GM18868 (cell line): Measurements from ENCODE around the gene CACNA2D3.
"Not testable (repeated sequence)": the region's sequence is repeated elsewhere in the genome, so short reads cannot be mapped to it uniquely, and the experiment has no call there.

Experiments used
- ATAC-seq: cut with Tn5 transposase; IDR thresholded peaks from one replicate; pipeline ENCODE4 v1.9.1; 2021; ENCODE audit warnings: mild to moderate bottlenecking, moderate library complexity; ENCODE audit not compliant: unreplicated experiment

CACNA2D3 gene

GRCh38 chr3:54969652-54970051 lies 847.3 kb downstream of the CACNA2D3 start:
- ATAC-seq = no peak

GRCh38 chr3:54970895-54971294 lies 848.5 kb downstream of the CACNA2D3 start:
- ATAC-seq = no peak

GRCh38 chr3:54977439-54977838 lies 855.1 kb downstream of the CACNA2D3 start:
- ATAC-seq = no peak

- ATAC-seq = not testable (repeated sequence)
Measured at GRCh38 chr3:54977946-54978345, 855.6 kb downstream of the CACNA2D3 start.

- no peak for ATAC-seq
Measured at GRCh38 chr3:54982807-54983206, 860.5 kb downstream of the CACNA2D3 start.

- ATAC-seq = no peak
Measured at GRCh38 chr3:54983266-54984099, 861.1 kb downstream of the CACNA2D3 start.

GRCh38 chr3:54985856-54986255 lies 863.5 kb downstream of the CACNA2D3 start:
- ATAC-seq = no peak

GRCh38 chr3:54986294-54986693 lies 863.9 kb downstream of the CACNA2D3 start:
- no peak for ATAC-seq

- ATAC-seq = no peak
Measured at GRCh38 chr3:54987719-54988118, 865.4 kb downstream of the CACNA2D3 start.

GRCh38 chr3:54988302-54988837 lies 866.0 kb downstream of the CACNA2D3 start:
- ATAC-seq = no peak

GRCh38 chr3:54988838-54989630 lies 866.7 kb downstream of the CACNA2D3 start:
- no peak for ATAC-seq

- no peak for ATAC-seq
Measured at GRCh38 chr3:54994111-54994513, 871.8 kb downstream of the CACNA2D3 start.

GRCh38 chr3:54999159-54999558 lies 876.8 kb downstream of the CACNA2D3 start:
- no peak for ATAC-seq

GRCh38 chr3:54999811-55000210 lies 877.5 kb downstream of the CACNA2D3 start:
- no peak for ATAC-seq

GRCh38 chr3:55000546-55000945 lies 878.2 kb downstream of the CACNA2D3 start:
- ATAC-seq = no peak

- ATAC-seq = no peak
Measured at GRCh38 chr3:55000953-55001352, 878.6 kb downstream of the CACNA2D3 start.

- ATAC-seq = no peak
Measured at GRCh38 chr3:55002416-55002930, 880.1 kb downstream of the CACNA2D3 start.

GRCh38 chr3:55006244-55006676 lies 883.9 kb downstream of the CACNA2D3 start:
- ATAC-seq = no peak

- no peak for ATAC-seq
Measured at GRCh38 chr3:55007971-55008370, 885.6 kb downstream of the CACNA2D3 start.

- no peak for ATAC-seq
Measured at GRCh38 chr3:55009372-55009771, 887.0 kb downstream of the CACNA2D3 start.

- ATAC-seq = no peak
Measured at GRCh38 chr3:55012091-55012490, 889.7 kb downstream of the CACNA2D3 start.
